ENCODE results near the gene MCTS1.

The MCTS1 gene, protein sequence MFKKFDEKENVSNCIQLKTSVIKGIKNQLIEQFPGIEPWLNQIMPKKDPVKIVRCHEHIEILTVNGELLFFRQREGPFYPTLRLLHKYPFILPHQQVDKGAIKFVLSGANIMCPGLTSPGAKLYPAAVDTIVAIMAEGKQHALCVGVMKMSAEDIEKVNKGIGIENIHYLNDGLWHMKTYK

DNA sequence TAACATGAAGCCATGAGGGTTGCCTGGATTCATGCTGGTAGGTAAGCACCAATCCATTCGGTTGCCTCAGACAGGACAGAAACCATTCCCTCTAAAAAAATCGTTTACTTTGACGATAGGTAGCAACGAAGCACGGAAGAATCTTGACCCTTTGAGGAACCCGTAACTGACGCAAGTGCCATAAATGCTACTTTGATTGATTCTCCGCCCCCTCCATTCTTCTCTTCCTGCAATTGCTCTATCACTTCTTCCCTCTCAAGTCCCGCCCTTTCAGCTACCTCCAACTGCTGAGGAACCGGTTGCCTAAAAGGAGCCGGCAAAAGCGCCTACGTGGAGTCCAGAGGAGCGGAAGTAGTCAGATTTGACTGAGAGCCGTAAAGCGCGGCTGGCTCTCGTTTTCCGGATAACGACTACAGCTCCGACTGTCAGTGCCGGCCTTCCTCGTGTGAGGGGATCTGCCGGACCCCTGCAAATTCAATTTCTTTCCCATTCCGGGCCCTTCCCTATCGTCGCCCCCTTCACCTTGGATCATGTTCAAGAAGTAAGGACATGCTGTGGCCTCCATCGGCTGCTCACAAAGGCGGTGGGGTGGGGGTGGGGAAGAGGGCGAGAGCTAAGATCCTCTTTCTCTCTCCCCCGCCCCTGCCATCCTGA lies at the start of gene MCTS1:
Gene MCTS1 (plus strand): TSS at position 395 of the 654 bp plus-strand sequence. CDS start 136 bp downstream, at position 531.
- H3K4me3 ChIP-seq (ENCODE audit: low read depth in 1 of 2, low read length in 2 of 2), result peak within 1 kb of the TSS; percentile 79 to 86
- peak within 1 kb of the TSS; percentile 68 to 87 for H3K9ac ChIP-seq (ENCODE audit: low read depth in 1 of 2, low read length in 2 of 2)
- H3K27me3 ChIP-seq (ENCODE audit: control insufficient read depth in 1 of 2, insufficient read depth in 2 of 2, low read length in 2 of 2), result no peaks in the 10 kb centered on the region

DNA sequence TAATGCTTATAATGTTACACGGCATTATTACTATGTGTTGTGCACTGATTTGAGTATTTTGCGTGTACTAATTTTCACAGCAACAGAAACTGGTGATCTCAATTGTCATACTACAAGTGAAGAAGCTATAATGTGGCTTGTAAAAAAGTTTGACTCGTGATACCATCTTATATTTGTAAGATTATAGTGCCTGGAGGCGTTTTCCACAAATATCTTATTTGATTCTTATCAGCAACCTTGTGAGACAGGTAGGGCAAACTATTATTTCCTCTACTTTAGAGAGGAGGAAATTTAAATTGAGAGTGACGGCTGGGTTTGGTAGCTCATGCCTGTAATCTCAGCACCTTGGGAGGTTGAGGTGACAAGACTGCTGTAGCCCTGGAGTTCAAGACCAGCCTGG lies 47.6 kb upstream of the MCTS1 start:
- Histone ChIP-seq H3K9ac (ENCODE audit: low read depth in 1 of 2, low read length in 2 of 2) (no peak overlapping the region), H3K4me1 (ENCODE audit: control insufficient read depth in 1 of 2, insufficient read depth in 2 of 2, low read length in 2 of 2) (no peaks in the 10 kb centered on the region), H3K4me3 (ENCODE audit: low read depth in 1 of 2, low read length in 2 of 2) (no peak overlapping the region), H3K27me3 (ENCODE audit: control insufficient read depth in 1 of 2, insufficient read depth in 2 of 2, low read length in 2 of 2) (no peaks in the 10 kb centered on the region), H3K36me3 (ENCODE audit: control insufficient read depth in 1 of 2, insufficient read depth in 2 of 2, low read length in 2 of 2) (peaks cover 0 to 6% of the 10 kb centered on the region in 2 donors), H3K9me3 (ENCODE audit: control insufficient read depth in 1 of 2, low read length in 2 of 2) (no peaks in the 10 kb centered on the region), H3K27ac (ENCODE audit: low read depth, low read length) (no peak overlapping the region)

More for the DNA sequence above, at the start of gene MCTS1:
- Histone ChIP-seq H3K36me3 (ENCODE audit: control insufficient read depth in 1 of 2, insufficient read depth in 2 of 2, low read length in 2 of 2) (peaks cover 5 to 6% of the 10 kb centered on the region in 2 donors), H3K9me3 (ENCODE audit: control insufficient read depth in 1 of 2, low read length in 2 of 2) (no peaks in the 10 kb centered on the region), H3K27ac (ENCODE audit: low read depth, low read length) (peak within 1 kb of the TSS; percentile 85), H3K4me1 (ENCODE audit: control insufficient read depth in 1 of 2, insufficient read depth in 2 of 2, low read length in 2 of 2) (peaks cover 6 to 8% of the 10 kb centered on the region in 2 donors)

DNA sequence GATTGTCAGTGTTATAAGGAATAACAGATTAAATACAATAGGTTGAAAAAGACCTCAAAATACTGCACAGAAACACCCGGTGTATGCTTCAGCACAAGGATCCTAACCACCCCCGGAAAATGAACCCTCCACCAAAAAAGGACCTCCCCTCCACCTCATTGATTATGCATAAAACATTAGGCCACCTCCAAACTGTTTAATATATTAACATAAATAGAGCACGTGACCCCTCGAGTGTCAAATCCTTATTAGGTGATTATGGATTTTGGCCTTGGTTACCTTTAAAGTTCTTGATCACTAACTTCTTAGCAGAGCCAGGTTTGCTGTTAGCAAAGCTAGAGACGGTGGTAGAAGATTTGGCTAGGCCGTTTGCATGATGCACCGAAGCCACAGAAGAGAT lies 44.1 kb upstream of the MCTS1 start:
- Histone ChIP-seq H3K9ac (ENCODE audit: low read depth in 1 of 2, low read length in 2 of 2) (peak overlapping the region; percentile 84 to 87), H3K4me1 (ENCODE audit: control insufficient read depth in 1 of 2, insufficient read depth in 2 of 2, low read length in 2 of 2) (peaks cover 12 to 15% of the 10 kb centered on the region in 2 donors), H3K36me3 (ENCODE audit: control insufficient read depth in 1 of 2, insufficient read depth in 2 of 2, low read length in 2 of 2) (peaks cover 0 to 6% of the 10 kb centered on the region in 2 donors), H3K27ac (ENCODE audit: low read depth, low read length) (no peak overlapping the region), H3K9me3 (ENCODE audit: control insufficient read depth in 1 of 2, low read length in 2 of 2) (no peaks in the 10 kb centered on the region), H3K4me3 (ENCODE audit: low read depth in 1 of 2, low read length in 2 of 2) (peak overlapping the region; percentile 88 to 91), H3K27me3 (ENCODE audit: control insufficient read depth in 1 of 2, insufficient read depth in 2 of 2, low read length in 2 of 2) (no peaks in the 10 kb centered on the region)

DNA sequence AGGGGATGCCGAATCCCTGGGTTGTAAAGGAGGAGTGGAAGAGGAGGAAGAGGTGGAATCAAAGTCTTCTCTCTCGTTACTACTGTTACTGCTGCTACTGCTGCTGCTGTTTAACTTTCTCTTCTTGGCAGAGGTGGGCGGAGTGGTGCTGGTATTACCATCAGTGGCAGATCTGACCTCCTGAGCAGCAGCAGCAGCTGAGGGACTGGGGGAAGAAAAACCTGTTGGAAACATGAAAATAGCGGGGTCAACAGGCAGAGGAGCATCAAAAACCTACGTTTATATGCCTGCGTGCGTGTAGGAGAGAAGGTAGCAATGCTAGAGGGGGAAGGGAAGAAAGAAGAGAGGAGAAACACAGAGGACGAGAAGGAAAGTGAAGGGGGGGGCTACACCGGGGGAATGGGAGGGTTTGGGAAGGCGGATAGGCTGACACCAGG lies 43.5 kb upstream of the MCTS1 start:
- H3K27me3 ChIP-seq (ENCODE audit: control insufficient read depth in 1 of 2, insufficient read depth in 2 of 2, low read length in 2 of 2), result no peaks in the 10 kb centered on the region
- H3K4me1 ChIP-seq (ENCODE audit: control insufficient read depth in 1 of 2, insufficient read depth in 2 of 2, low read length in 2 of 2), result peaks cover 12 to 18% of the 10 kb centered on the region in 2 donors

DNA sequence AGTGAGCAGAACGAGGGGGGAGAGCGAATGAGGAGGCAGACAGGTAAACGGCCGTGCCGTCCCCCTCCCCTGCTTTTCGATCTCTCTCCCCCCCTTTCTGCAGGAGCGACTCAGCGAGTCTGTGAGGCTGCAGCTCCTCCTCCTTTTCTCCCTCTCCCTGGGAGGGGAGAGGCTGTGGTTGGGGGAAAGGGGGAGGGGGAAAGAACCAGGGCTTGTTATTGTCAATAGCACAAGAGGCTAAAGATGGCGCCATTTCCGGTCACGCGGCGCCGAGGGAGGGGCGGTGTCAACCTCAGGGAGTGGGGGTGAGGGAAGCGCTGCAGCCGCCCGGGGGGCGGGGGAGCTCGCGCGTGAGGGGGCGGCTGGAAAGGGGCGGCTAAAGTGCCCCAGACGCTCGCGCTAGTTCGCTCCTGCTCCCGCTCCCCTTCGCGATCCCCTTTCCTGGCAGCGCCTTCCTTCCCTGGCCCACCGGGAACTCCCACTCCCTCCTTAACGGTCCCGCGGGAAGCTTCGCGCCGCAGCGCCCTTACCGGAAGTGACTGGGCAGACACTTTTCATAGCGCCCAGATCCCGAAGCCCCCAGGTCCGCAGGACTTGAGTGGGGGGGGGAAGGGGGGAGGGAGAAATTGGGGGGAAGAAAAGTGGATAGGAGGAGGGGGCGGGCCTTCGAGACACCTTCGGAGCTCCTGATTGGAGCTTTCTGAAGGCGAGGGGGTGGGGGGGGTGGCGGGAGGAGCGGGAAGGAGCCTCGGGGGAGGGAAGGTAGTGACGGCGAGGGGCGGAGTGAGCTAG lies 42.9 kb upstream of the MCTS1 start, which contains the start of gene CUL4B:
Gene CUL4B (minus strand): TSS at position 121 of the 792 bp plus-strand sequence. CDS start 324 bp downstream, outside the sequence.
- Histone ChIP-seq H3K9me3 (ENCODE audit: control insufficient read depth in 1 of 2, low read length in 2 of 2) (no peaks in the 10 kb centered on the region), H3K4me1 (ENCODE audit: control insufficient read depth in 1 of 2, insufficient read depth in 2 of 2, low read length in 2 of 2) (peaks cover 12 to 18% of the 10 kb centered on the region in 2 donors), H3K9ac (ENCODE audit: low read depth in 1 of 2, low read length in 2 of 2) (peak within 1 kb of the TSS; percentile 84 to 87), H3K36me3 (ENCODE audit: control insufficient read depth in 1 of 2, insufficient read depth in 2 of 2, low read length in 2 of 2) (peaks cover 0 to 4% of the 10 kb centered on the region in 2 donors), H3K27ac (ENCODE audit: low read depth, low read length) (peak within 1 kb of the TSS; percentile 98), H3K27me3 (ENCODE audit: control insufficient read depth in 1 of 2, insufficient read depth in 2 of 2, low read length in 2 of 2) (no peaks in the 10 kb centered on the region), H3K4me3 (ENCODE audit: low read depth in 1 of 2, low read length in 2 of 2) (peak within 1 kb of the TSS; percentile 88 to 91)

More for the DNA sequence above, 43.5 kb upstream of the MCTS1 start:
- no peaks in the 10 kb centered on the region for H3K9me3 ChIP-seq (ENCODE audit: control insufficient read depth in 1 of 2, low read length in 2 of 2)
- H3K36me3 ChIP-seq (ENCODE audit: control insufficient read depth in 1 of 2, insufficient read depth in 2 of 2, low read length in 2 of 2), result peaks cover 0 to 6% of the 10 kb centered on the region in 2 donors
- H3K4me3 ChIP-seq (ENCODE audit: low read depth in 1 of 2, low read length in 2 of 2), result peak overlapping the region; percentile 88 to 91
- peak overlapping the region; percentile 84 to 87 for H3K9ac ChIP-seq (ENCODE audit: low read depth in 1 of 2, low read length in 2 of 2)
- H3K27ac ChIP-seq (ENCODE audit: low read depth, low read length), result peak overlapping the region; percentile 98

DNA sequence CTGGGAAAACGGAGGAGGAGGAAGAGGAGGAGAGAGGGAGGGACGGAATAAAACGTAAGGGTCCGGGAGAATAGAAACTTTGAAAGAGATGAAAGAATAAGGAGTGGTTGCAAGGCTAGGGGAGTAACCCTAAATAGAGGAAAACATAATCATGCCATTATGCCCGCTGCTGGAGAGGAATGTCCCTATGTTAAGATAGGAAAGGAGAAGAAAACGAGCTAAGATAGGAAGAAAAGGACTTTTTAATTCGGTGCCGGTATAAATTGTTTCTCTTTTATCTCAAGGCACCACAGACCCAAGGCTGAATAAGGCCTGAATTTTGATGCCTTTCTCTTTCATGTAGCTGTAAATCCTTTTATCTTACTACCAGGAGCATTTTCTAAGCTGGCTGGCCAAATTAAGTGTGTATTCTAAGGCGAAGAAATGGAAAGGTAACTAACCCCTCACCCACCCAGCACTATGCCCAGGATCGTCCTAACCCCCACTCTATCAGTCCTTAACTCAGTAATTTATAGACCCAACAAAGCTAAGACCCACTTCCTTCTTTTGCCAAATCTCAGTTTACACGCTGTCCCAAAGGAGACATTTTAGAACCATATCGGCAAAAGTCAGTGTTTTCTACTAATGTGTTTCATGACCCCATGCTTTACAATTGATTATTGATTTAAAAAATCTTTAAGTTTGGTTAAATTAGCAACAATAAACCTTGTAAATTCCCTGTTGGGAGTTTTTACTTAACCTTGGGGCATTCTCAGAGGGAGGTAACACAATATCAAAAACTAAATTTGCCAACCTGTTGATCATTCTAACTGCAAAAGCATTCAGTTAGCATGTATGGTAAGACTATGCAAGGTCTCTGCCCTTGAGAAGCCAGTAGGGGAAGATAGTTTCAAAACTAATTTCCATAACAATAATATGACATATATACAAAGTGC lies 42.0 kb upstream of the MCTS1 start:
- H3K36me3 ChIP-seq (ENCODE audit: control insufficient read depth in 1 of 2, insufficient read depth in 2 of 2, low read length in 2 of 2), result no peaks in the 10 kb centered on the region
- peak overlapping the region; percentile 75 to 79 for H3K9ac ChIP-seq (ENCODE audit: low read depth in 1 of 2, low read length in 2 of 2)
- H3K4me3 ChIP-seq (ENCODE audit: low read depth in 1 of 2, low read length in 2 of 2), result peak overlapping the region; percentile 74 to 77
- no peaks in the 10 kb centered on the region for H3K27me3 ChIP-seq (ENCODE audit: control insufficient read depth in 1 of 2, insufficient read depth in 2 of 2, low read length in 2 of 2)
- H3K4me1 ChIP-seq (ENCODE audit: control insufficient read depth in 1 of 2, insufficient read depth in 2 of 2, low read length in 2 of 2), result peaks cover 12 to 18% of the 10 kb centered on the region in 2 donors
- peak overlapping the region; percentile 78 for H3K27ac ChIP-seq (ENCODE audit: low read depth, low read length)
- no peaks in the 10 kb centered on the region for H3K9me3 ChIP-seq (ENCODE audit: control insufficient read depth in 1 of 2, low read length in 2 of 2)

DNA sequence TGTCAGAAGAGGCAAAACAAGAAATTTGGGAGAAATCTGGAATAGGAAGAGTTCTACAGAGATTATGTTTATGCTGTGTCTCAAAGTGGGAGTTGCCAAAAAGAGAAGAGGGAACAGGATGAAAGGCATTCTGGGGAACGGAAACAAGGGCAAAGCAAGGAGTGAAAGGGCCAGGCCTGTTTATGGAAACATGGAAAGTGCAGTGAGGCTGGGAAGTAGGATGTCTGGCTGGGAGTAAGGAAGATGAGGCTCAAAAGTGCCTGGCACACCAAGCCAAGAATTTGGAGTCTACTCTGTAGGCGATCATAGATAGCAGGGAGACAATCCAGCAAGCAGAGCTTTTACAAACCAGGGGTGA lies 41.4 kb upstream of the MCTS1 start:
- no peaks in the 10 kb centered on the region for H3K9me3 ChIP-seq (ENCODE audit: control insufficient read depth in 1 of 2, low read length in 2 of 2)
- H3K27ac ChIP-seq (ENCODE audit: low read depth, low read length), result peak overlapping the region; percentile 20
- peak overlapping the region in 1 of 2 donors; percentile 75 for H3K9ac ChIP-seq (ENCODE audit: low read depth in 1 of 2, low read length in 2 of 2)
- no peaks in the 10 kb centered on the region for H3K36me3 ChIP-seq (ENCODE audit: control insufficient read depth in 1 of 2, insufficient read depth in 2 of 2, low read length in 2 of 2)
- H3K27me3 ChIP-seq (ENCODE audit: control insufficient read depth in 1 of 2, insufficient read depth in 2 of 2, low read length in 2 of 2), result no peaks in the 10 kb centered on the region
- H3K4me1 ChIP-seq (ENCODE audit: control insufficient read depth in 1 of 2, insufficient read depth in 2 of 2, low read length in 2 of 2), result peaks cover 12 to 18% of the 10 kb centered on the region in 2 donors
- H3K4me3 ChIP-seq (ENCODE audit: low read depth in 1 of 2, low read length in 2 of 2), result peak overlapping the region; percentile 74 to 77

DNA sequence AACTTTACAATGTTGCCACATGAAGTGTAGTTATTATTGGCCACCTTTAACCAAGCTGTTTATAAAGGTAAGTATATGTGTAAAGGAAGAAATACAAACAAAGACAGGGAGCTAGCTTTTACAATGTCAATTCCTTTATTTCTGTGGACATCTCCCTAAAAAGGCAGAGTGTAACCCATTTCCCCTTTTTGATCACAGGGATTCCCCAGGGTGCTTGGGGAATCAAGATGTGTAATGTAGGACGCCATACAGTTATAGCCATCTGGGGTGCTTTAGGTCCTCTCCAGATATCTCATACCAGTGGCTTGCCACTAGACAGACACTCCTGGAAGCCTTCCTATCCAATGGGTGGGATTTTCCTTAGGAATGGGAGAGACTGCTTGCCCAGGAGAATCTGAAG lies 39.0 kb upstream of the MCTS1 start:
- Histone ChIP-seq H3K36me3 (ENCODE audit: control insufficient read depth in 1 of 2, insufficient read depth in 2 of 2, low read length in 2 of 2) (no peaks in the 10 kb centered on the region), H3K9ac (ENCODE audit: low read depth in 1 of 2, low read length in 2 of 2) (no peak overlapping the region), H3K9me3 (ENCODE audit: control insufficient read depth in 1 of 2, low read length in 2 of 2) (no peaks in the 10 kb centered on the region), H3K4me3 (ENCODE audit: low read depth in 1 of 2, low read length in 2 of 2) (no peak overlapping the region), H3K27me3 (ENCODE audit: control insufficient read depth in 1 of 2, insufficient read depth in 2 of 2, low read length in 2 of 2) (no peaks in the 10 kb centered on the region), H3K4me1 (ENCODE audit: control insufficient read depth in 1 of 2, insufficient read depth in 2 of 2, low read length in 2 of 2) (peaks cover 12 to 18% of the 10 kb centered on the region in 2 donors), H3K27ac (ENCODE audit: low read depth, low read length) (no peak overlapping the region)

DNA sequence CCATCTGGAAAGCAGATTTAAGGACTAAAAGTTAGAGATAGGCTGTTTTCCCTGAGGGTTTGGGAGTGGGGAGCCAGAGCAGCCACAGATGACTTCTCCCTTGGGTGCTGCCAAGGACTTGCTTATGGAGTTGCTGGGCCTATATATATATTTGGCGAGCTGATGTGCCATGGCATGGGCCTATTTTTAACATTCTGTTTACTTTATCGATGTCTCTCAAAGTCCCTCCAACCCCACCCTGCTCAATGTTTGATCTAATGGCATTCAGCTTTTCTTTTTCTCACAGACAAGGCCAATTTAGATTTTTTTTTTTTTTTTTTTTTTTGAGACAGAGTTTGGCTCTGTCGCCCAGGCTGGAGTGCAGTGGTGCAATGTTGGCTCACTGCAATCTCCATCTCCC lies 37.1 kb upstream of the MCTS1 start:
- H3K36me3 ChIP-seq (ENCODE audit: control insufficient read depth in 1 of 2, insufficient read depth in 2 of 2, low read length in 2 of 2), result no peaks in the 10 kb centered on the region
- no peak overlapping the region for H3K4me3 ChIP-seq (ENCODE audit: low read depth in 1 of 2, low read length in 2 of 2)
- H3K9me3 ChIP-seq (ENCODE audit: control insufficient read depth in 1 of 2, low read length in 2 of 2), result no peaks in the 10 kb centered on the region
- H3K27me3 ChIP-seq (ENCODE audit: control insufficient read depth in 1 of 2, insufficient read depth in 2 of 2, low read length in 2 of 2), result no peaks in the 10 kb centered on the region
- H3K27ac ChIP-seq (ENCODE audit: low read depth, low read length), result no peak overlapping the region
- H3K9ac ChIP-seq (ENCODE audit: low read depth in 1 of 2, low read length in 2 of 2), result no peak overlapping the region
- peaks cover 12 to 18% of the 10 kb centered on the region in 2 donors for H3K4me1 ChIP-seq (ENCODE audit: control insufficient read depth in 1 of 2, insufficient read depth in 2 of 2, low read length in 2 of 2)

Measured in duodenal mucosa (tissue), 2 donors.